Activated CD4-positive, alpha-beta memory T cell treated with anti-CD3 and anti-CD28 coated beads for 36 hours (primary cell): ENCODE results near the gene HSD11B1L. TPM values are rescaled to one million over a fixed set of nuclear protein-coding genes. Genes with fewer than 3 reads are reported as not detected.
A peak's percentile ranks its signal among the peaks of the same experiment; 100 is the strongest.

Experiments
- CTCF ChIA-PET: fragments of 350-600 bp; sonication (Branson Sonifier 250); formaldehyde crosslinking; loops from one replicate; lab custom pipeline; 2021; ENCODE audit warnings: antibody characterized with exemption, inconsistent platforms; lab: Charles Lee
- POLR2A ChIA-PET: fragments of 350-600 bp; sonication (Branson Sonifier 250); formaldehyde crosslinking; loops from one replicate; lab custom pipeline; 2021; ENCODE audit warnings: antibody characterized with exemption; lab: Charles Lee
- DNase-seq: peaks from one replicate; pipeline ENCODE4 v3.0.0-alpha.2; 2020
- H3K27ac Mint-ChIP-seq: one replicate; pipeline ENCODE4 v1.8.0; 2021; ENCODE audit warnings: mixed read lengths
- H3K27me3 Mint-ChIP-seq: one replicate; pipeline ENCODE4 v1.8.0; 2021; ENCODE audit warnings: mixed read lengths
- H3K36me3 Mint-ChIP-seq: one replicate; pipeline ENCODE4 v1.8.0; 2021; ENCODE audit warnings: mixed read lengths
- H3K4me1 Mint-ChIP-seq: one replicate; pipeline ENCODE4 v1.8.0; 2021; ENCODE audit warnings: low read depth, mixed read lengths
- H3K4me3 Mint-ChIP-seq: one replicate; pipeline ENCODE4 v1.8.0; 2021; ENCODE audit warnings: mild to moderate bottlenecking, mixed read lengths
- H3K9me3 Mint-ChIP-seq: one replicate; pipeline ENCODE4 v1.8.0; 2021; ENCODE audit warnings: mixed read lengths
- intact Hi-C: fragments of 100-400 bp; cut with micrococcal nuclease; formaldehyde crosslinking; loops from one replicate; pipeline ENCODE4 v1.15.1; 2023
- total RNA-seq, 2 experiments: library from RNA; stranded (reverse); gene quantifications; one replicate each; pipeline ENCODE4 v1.2.3, GENCODE V29; 2021

The HSD11B1L gene
- total RNA-seq, 2 experiments from 2014 or later = 3.8 to 4.1 TPM

- peaks cover 31% of the 10 kb centered on the region for H3K4me1 Mint-ChIP-seq
Measured at GRCh38 chr19:5690125-5690954, 9.5 kb downstream of the HSD11B1L start, which contains the start of gene RPL36. Gene RPL36 (plus strand): TSS chr19:5690295. CDS start chr19:5690508, 213 bp downstream.

DNA sequence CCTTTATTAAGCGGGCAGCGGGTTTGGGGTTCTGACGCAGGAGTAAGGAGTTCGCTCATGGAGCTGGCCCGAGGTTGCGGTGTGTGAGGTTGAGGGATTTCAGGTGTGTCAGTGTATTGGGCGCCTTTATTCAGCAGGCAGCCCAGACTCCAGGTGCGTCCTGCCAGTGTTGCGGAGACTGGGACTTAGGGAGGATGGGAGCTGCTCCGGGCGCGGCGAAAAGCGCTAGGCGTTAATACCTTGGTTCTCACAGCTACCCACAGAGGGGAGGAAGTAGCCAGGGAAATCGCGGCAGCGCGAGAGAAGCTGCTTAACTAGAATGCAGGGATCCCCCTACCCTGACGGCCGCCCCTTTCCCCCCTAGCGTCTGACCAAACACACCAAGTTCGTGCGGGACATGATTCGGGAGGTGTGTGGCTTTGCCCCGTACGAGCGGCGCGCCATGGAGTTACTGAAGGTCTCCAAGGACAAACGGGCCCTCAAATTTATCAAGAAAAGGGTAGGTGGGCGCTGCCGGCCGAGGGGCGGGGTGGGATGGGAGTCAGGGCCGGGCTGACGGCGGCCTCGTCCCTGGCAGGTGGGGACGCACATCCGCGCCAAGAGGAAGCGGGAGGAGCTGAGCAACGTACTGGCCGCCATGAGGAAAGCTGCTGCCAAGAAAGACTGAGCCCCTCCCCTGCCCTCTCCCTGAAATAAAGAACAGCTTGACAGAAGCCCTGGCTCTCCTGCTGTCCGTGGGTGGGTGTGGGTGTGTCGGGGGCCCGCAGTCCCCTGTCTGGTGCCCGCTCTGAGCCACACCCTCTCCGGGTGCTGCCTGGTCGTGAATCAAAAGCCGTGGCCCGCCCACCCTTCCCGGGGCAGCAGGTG, 10.4 kb downstream of the HSD11B1L start:
- intact Hi-C loops = loop anchor here (1.0 to 2.0 kb wide), 3 partner anchors 11 to 100 kb away; partner anchors contain the start of genes DUS3L and MICOS13
- POLR2A ChIA-PET = interaction anchor here (0.7 to 4.0 kb wide), 10 partner anchors 9 to 213 kb away, joined by 3 to 70 read pairs (median 5); partner anchors contain the start of genes CATSPERD, LONP1, NDUFA11 and SAFB
- no peaks in the 10 kb centered on the region for H3K9me3 Mint-ChIP-seq
- peak overlapping the region; percentile 96 for H3K4me3 Mint-ChIP-seq
- peak overlapping the region; percentile 95 for H3K27ac Mint-ChIP-seq
- H3K4me1 Mint-ChIP-seq = peaks cover 31% of the 10 kb centered on the region
- DNase-seq = peak; percentile 76
- H3K36me3 Mint-ChIP-seq = peaks cover 42% of the 10 kb centered on the region
- CTCF ChIA-PET = interaction anchor here (1.2 to 5.6 kb wide), 4 partner anchors 16 to 113 kb away, joined by 3 to 103 read pairs (median 6); partner anchors contain the start of genes CATSPERD and LONP1
- no peaks in the 10 kb centered on the region for H3K27me3 Mint-ChIP-seq

More at GRCh38 chr19:5690125-5690954, 9.5 kb downstream of the HSD11B1L start, which contains the start of gene RPL36:
- DNase-seq = peak; percentile 99
- ChIA-PET POLR2A (interaction anchor here (0.5 to 4.0 kb wide), 10 partner anchors 11 to 213 kb away, joined by 3 to 70 read pairs (median 4); partner anchors contain the start of genes CATSPERD, LONP1, NDUFA11 and SAFB), CTCF (interaction anchor here (0.6 to 5.6 kb wide), 32 partner anchors 8 to 899 kb away, joined by 3 to 103 read pairs (median 4); partner anchors contain the start of genes CATSPERD, FEM1A, LONP1 and MICOS13)
- Mint-ChIP-seq H3K9me3 (no peaks in the 10 kb centered on the region), H3K4me3 (peak within 1 kb of the TSS; percentile 96), H3K36me3 (peaks cover 42% of the 10 kb centered on the region), H3K27ac (peak within 1 kb of the TSS; percentile 95), H3K27me3 (no peaks in the 10 kb centered on the region)
- intact Hi-C loops = loop anchor here (1.0 to 2.0 kb wide), 3 partner anchors 10 to 100 kb away; partner anchors contain the start of genes DUS3L and MICOS13

DNA sequence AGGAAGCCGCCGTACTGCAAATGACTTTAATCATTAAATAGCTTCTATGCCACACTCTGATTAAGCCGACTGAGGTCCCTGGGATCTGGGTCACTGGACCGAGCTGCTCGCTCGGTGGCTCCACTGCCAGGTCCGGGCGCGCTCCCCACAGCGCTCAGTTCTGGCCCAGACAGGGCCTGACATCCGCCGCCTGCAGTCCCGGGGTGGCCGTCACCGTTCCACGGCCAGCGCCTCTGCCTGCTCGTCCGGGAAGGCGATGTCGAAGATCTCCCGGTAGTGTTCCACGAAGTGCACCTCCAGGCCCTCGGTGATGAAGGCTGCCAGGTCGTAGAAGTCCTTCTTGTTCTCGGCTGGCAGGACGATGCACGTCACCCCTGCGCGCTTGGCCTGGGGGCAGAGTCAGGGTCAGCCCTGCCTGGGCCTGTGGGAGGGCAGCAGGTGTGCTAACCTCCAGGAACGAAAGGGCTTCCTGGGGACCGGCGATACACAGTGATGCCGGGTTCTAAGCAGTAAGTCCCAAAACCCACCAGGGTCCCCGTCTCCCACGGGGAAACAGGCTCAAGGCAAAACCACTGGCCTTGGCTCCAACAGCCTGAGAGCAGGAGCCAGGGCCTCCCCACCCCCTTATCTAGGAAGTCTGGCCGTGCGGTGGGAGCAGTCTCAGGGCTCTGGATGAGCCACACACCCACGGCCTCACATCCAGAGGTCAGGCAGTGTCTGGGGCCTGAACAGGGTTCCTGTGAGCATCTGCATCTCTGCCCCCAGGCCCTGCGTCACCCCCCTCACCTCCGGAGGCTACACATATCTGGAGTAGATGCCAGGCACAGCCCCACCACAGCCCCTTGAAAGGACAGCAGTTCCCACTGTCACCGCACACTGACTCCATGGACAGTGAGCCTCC, 11.2 kb downstream of the HSD11B1L start:
- Mint-ChIP-seq H3K9me3 (no peaks in the 10 kb centered on the region), H3K27ac (peak overlapping the region; percentile 95), H3K4me3 (peak overlapping the region; percentile 96), H3K36me3 (peaks cover 46% of the 10 kb centered on the region), H3K4me1 (peaks cover 28% of the 10 kb centered on the region), H3K27me3 (no peaks in the 10 kb centered on the region)
- intact Hi-C loops = loop anchor here (2.0 kb wide), 1 partner anchor 99 kb away; the partner anchor contains the start of gene DUS3L
- POLR2A ChIA-PET = interaction anchor here (0.9 to 4.0 kb wide), 7 partner anchors 10 to 112 kb away, joined by 3 to 70 read pairs (median 6); partner anchors contain the start of genes CATSPERD, LONP1, SAFB and SAFB2
- DNase-seq = peak; percentile 35
- CTCF ChIA-PET = interaction anchor here (1.2 to 1.6 kb wide), 2 partner anchors 104 to 112 kb away, joined by 3 to 5 read pairs; no protein-coding TSS in a partner anchor

GRCh38 chr19:5692723-5693194, 11.9 kb downstream of the HSD11B1L start:
- peak overlapping the region; percentile 85 for H3K27ac Mint-ChIP-seq
- H3K4me1 Mint-ChIP-seq = peaks cover 28% of the 10 kb centered on the region
- intact Hi-C loops = no loop called here
- H3K4me3 Mint-ChIP-seq = peak overlapping the region; percentile 96
- H3K36me3 Mint-ChIP-seq = peaks cover 46% of the 10 kb centered on the region
- no peaks in the 10 kb centered on the region for H3K27me3 Mint-ChIP-seq
- H3K9me3 Mint-ChIP-seq = no peaks in the 10 kb centered on the region
- DNase-seq = no peak
- POLR2A ChIA-PET = interaction anchor here (1.9 kb wide), 1 partner anchor 26 kb away, joined by 8 read pairs; no protein-coding TSS in a partner anchor
- CTCF ChIA-PET = no interaction called here

DNA sequence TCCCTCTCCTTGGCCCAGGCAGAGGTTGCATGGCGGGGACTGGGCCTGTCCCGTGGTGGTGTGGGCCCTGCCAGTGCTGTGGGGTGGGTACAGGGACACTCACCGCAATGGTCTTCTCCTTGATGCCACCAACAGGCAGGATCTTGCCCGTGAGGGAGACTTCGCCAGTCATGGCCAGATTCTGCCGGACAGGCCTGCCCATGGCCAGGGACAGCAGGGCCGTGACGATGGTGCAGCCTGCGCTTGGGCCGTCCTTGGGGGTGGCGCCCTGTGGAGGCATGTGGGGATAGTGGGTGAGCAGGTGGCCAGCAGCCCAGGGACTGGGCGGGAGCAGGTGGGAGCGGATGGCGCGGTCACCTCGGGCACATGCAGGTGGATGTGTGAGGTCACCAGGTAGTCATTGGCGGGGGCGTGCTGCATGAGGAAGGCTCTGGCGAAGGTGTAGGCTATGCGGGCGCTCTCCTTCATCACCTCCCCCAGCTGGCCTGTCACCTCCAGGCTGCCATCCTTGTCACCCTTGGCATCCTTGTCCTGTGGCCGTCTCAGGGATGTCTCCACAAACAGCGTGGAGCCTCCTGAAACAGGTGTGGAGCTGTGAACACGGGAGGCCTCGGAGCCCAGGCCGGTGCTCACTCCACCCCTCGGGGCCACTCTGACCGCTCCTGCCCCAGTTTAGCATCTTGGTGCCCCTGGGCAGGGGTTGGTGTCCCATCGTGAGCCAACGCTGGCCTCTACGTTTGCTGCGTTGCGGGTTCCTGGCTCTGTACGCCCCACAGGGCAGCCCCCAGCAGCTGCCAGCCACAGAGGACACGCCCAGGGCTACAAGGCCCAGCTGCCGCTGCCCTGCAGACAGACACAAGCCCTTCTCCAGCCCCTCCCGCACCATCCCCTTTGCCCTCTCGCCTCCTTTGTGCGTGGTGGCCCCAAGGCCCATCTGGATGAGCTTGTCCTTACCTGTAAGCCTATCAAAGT, 12.7 kb downstream of the HSD11B1L start:
- Mint-ChIP-seq H3K4me1 (peaks cover 23% of the 10 kb centered on the region), H3K9me3 (no peaks in the 10 kb centered on the region), H3K36me3 (peaks cover 51% of the 10 kb centered on the region), H3K27ac (peak overlapping the region; percentile 18), H3K27me3 (no peaks in the 10 kb centered on the region), H3K4me3 (peak overlapping the region; percentile 35)
- POLR2A ChIA-PET = interaction anchor here (0.9 to 1.9 kb wide), 3 partner anchors 13 to 134 kb away, joined by 3 to 8 read pairs (median 3); no protein-coding TSS in a partner anchor
- intact Hi-C loops = no loop called here
- CTCF ChIA-PET = no interaction called here
- DNase-seq = peak; percentile 26

- no peaks in the 10 kb centered on the region for H3K27me3 Mint-ChIP-seq
- H3K4me3 Mint-ChIP-seq = no peak overlapping the region
- DNase-seq = no peak
- ChIA-PET POLR2A (interaction anchor here (0.9 to 1.9 kb wide), 3 partner anchors 12 to 133 kb away, joined by 3 to 8 read pairs (median 3); no protein-coding TSS in a partner anchor), CTCF (no interaction called here)
- peaks cover 57% of the 10 kb centered on the region for H3K36me3 Mint-ChIP-seq
- no peaks in the 10 kb centered on the region for H3K9me3 Mint-ChIP-seq
- H3K4me1 Mint-ChIP-seq = peaks cover 22% of the 10 kb centered on the region
- H3K27ac Mint-ChIP-seq = peak overlapping the region; percentile 49
- intact Hi-C loops = no loop called here
Measured at GRCh38 chr19:5694167-5694955, 13.5 kb downstream of the HSD11B1L start.

- intact Hi-C loops = no loop called here
- H3K9me3 Mint-ChIP-seq = no peaks in the 10 kb centered on the region
- H3K4me1 Mint-ChIP-seq = peaks cover 18% of the 10 kb centered on the region
- POLR2A ChIA-PET = interaction anchor here (1.1 to 1.9 kb wide), 2 partner anchors 8 to 23 kb away, joined by 3 to 8 read pairs; no protein-coding TSS in a partner anchor
- no peak overlapping the region for H3K4me3 Mint-ChIP-seq
- CTCF ChIA-PET = no interaction called here
- no peak for DNase-seq
- H3K27me3 Mint-ChIP-seq = no peaks in the 10 kb centered on the region
- peaks cover 56% of the 10 kb centered on the region for H3K36me3 Mint-ChIP-seq
- peak overlapping the region; percentile 42 for H3K27ac Mint-ChIP-seq
Measured at GRCh38 chr19:5694956-5695648, 14.3 kb downstream of the HSD11B1L start.

DNA sequence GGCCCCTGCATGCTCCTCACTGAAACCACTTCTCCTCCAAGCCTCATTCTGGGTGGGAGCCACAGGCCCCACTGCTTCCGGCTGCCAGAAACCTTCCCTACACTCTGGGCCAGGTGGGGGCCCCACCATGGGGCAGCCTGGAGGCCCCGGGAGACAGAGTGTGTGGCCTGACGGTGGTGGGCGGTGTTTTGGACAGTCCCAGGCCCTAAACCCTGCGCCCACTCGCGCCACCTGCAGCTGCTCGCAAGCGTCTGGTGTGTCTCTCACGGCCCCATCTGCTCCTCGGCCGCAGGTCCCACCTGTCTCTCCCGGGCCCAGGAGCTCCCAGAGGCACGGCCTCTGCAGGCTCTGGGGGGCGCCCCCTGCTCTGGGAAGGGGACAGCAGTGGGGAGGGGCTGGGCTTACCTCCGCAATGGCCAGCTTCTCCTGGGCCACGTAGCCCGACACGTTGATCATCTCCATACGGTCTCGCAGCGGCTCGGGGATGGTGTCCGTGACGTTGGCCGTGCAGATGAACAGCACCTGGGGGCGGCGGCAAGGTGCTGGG, 14.9 kb downstream of the HSD11B1L start:
- Mint-ChIP-seq H3K36me3 (peaks cover 53% of the 10 kb centered on the region), H3K27ac (no peak overlapping the region), H3K27me3 (no peaks in the 10 kb centered on the region), H3K4me1 (peaks cover 18% of the 10 kb centered on the region), H3K4me3 (no peak overlapping the region), H3K9me3 (no peaks in the 10 kb centered on the region)
- intact Hi-C loops = no loop called here
- ChIA-PET CTCF (no interaction called here), POLR2A (interaction anchor here (0.8 to 1.1 kb wide), 2 partner anchors 9 to 22 kb away, joined by 3 to 4 read pairs; no protein-coding TSS in a partner anchor)
- no peak for DNase-seq
